HG02870 (cell line): ENCODE measurements around the gene LMF1.
"Not testable (repeated sequence)": the region's sequence is repeated elsewhere in the genome, so short reads cannot be mapped to it uniquely, and the experiment has no call there.

ENCODE experiments used
- ATAC-seq: cut with Tn5 transposase; IDR thresholded peaks from one replicate; pipeline ENCODE4 v1.9.1; 2021; ENCODE audit warnings: mild to moderate bottlenecking, moderate library complexity; ENCODE audit not compliant: unreplicated experiment

LMF1 gene

DNA sequence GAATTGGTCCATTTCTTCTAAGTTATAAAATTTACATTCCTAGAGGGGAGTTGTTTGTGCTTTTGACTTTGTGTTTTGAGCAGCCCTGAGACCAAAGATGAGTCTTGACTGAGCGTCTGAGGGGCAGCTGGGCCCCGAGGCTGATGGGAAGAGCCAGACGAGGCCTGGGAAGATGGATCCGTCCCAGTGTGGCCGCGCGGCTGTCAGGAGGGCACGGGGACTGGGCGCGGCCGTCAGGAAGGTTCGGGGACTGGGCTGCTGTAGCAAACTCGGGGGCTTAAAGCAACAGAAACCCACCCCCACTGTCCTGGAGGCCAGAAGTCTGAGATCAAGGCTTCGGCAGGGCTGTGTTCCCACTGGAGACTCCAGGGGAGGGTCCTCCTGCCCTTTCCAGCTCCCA, 132.0 kb downstream of the LMF1 start:
- no peak for ATAC-seq

DNA sequence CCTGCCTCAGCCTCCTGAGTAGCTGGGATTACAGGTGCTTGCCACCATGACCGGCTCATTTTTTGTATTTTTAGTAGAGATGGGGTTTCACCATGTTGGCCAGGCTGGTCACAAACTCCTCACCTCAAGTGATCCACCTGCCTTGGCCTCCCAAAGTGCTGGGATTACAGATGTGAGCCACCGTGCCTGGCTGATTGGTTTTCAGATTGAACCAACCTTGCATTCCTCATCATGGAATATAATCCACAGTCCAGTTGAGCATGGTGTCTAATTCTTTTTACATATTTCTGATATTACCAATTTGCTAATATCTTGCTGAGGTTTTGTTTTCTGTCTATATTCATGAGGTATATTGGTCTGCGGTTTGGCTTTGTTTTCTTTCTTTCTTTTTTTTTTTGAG, 134.0 kb downstream of the LMF1 start:
- not testable (repeated sequence) for ATAC-seq

DNA sequence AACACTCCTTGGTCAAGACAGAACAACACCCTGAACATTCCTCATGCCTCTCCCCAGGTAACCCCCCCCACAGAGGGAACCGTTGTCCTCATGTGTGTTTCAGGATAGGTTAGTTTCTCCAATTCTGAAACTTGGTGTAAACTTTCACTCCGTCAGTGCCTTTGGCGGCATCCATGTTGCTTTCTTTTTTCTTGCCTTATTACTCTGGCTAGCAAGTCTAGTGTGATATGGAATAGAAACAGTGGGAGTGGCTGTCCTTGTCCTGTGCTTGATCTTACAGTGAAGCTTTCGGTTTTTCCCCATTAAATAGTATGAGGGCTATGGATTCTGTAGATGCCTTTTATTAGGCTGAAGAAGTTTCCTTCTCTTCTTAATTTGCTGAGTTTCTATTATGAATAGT, 134.6 kb downstream of the LMF1 start:
- no peak for ATAC-seq

DNA sequence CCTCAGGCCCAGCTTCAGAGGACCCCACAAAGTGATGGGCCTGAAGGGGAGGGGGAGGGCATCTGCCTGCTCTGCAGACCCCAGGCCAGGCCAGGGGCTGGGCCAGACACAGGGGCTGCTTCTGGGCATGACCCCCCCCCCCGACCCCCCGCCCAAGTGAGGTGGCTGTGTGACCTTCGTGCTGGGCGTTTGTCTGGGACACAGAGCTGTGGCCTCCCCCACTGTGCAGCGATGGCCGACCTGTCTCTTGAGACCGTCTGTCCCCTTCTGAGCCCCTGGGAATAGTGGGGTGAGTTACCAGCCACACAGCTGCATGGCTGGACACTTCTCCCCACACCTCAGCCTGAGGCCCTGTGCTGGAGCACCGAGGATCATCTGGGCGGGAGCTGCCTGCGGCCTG, 135.4 kb downstream of the LMF1 start:
- no peak for ATAC-seq

DNA sequence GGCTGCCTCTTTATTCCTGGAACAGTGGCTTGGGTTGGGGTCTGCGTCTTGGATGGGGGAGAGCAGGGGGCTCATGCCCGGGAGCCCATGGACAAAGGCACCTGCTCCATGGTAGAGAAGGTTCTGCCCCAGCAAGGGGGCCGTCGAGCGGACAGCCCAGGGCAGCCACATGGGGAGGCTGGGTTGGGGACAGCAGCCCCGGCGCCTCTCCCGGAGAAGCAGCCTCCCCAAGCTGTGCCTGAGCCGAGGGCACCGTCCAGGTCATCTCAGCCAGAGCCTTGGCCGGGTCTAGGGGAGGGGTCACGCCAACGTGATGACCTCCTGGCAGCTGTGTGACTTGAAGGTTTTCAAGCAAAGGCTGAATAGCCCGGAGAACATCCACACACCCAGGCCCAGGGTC, 137.4 kb downstream of the LMF1 start:
- ATAC-seq = no peak

DNA sequence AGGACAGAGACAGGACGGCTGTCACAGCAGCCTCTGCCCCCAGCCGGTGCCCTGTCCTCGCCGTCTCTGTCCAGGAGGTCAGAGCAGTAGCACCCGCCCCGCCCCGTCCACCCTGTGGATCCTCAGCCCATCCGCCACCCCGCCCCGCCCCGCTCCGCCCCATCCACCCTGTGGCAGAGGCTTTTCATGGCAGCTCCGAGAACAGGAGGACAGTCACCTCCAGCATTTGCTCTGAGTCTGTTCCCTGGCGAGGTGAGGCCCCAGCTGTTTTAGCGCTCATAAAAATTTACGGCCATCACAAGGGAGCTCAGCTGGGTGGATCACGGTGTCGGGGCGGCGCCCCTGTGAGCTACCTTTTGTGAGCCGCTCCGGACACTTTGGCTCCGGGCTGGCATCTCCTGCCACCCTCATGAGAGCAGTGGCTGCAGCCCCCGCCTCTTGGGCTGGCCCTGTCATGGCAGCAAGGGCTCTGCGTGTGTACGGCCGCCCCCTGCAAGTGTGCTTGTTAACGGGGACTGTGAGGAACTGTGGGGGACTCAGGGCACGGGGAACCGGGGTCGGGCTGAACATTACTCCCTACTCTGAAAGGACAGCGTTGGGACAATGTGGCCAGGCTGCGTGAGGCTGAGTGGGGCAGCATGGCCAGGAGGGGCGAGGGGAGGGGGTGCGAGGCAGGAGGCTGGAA, 138.0 kb downstream of the LMF1 start:
- ATAC-seq = no peak

DNA sequence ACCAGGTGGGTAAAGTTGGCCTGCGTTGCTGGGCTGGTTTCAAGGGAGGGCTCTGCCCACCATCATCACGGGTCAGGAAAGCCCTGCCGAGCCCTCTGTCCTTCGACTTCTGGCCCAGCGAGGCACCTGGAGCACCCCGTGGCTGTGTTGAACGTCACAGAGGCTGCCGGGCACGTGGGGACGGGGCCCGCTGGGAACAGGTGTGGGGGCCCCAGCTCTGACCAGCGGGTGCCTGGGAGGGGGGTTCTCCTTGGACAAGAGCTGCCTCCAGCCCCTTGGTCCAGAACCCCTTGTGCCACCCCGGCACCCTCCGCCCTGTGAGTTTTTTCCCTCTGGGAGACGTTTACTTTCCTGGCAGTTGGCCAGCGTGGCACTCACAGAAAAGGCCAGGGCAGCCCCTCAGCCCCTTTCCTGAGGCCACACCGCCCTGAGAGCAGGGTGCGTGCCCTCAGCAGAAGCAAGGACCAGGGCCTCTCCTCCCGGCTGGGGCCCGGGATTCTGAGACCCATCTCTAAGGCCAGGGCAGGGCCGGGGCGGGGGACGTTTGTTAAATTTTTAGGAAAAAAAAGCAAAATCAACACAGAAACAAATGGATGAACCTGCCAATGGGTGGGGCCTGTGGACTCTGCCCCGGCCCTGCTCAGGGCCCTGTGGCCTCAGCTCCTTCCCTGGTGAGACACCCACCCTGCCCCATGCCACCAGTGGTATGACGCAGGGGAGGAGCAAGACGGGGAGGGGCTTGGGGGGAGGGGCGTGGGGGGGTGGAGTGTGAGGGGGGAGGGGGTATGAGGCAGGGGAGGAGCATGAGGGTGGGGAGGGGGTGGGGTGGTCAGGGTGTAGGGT, 139.0 kb downstream of the LMF1 start:
- ATAC-seq = no peak

DNA sequence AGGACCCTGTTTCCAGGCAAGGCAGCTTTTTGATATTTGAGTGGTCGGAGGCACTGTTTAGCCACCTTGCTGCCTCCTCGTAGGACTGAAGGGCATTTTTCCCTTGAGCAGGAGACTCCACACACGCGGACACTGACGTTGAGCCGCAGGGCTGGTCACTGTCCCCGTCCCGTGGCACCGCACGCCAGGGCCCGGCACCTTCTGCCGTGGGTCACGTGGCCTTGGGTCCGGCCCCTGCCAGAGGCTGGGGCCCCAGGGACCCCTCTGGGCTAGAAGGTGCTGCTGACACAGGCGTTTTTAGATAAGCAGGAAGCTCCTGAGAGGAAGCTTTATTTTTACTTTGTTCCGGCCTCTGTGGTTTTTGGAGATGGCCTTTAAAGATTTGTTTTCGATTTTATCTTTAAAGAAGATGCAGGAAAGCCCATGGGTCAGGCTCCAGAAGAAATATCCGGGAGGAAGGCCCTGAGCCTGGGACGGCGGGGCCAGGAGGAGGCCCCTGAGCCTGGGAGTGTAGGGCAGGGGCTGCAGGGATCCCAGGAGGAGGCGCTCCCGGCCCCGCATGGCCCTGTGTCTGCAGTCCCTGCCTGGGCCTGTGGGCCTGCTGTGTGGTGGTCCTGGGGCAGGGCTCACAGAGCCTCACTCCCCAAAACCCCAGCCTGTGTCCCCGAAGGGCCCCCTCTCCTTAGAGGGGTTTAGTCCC, 139.8 kb downstream of the LMF1 start:
- ATAC-seq = no peak

DNA sequence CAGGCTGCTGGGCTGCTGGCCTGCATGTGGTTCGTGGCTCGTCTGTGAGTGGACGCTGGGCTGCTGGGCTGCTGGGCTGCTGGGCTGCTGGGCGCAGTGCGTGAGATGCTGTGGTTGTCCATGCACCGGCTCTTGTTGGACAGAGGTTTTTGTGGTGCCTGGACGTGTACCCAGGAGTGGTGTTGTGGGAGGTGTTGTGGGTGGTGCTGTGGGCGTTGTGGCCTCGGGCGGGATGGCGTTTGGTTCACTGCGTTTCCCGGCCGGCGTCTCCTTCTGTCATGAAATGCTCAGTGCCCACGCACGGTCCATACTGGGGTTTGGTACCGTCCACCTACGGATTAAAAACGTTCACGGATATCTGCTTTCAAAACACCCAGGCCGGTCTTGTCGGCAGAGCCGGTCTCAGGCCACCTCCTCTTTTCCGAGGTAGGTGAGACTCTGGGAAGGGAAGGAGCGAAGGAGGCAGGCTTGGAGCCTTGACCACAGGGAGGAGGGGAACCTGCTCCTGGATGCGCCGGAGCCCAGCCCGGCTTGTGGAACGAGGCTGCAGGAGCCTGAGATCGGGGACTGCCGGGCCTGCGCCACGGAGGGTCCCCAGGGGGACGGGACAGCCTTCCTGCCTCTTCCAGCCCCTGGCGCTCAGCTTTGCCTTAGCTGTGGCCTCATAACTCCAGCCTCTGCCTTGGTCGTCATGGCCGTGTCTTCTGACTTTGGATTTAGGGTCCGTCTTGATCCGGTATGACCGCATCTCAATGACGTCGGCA, 140.5 kb downstream of the LMF1 start:
- ATAC-seq = no peak

DNA sequence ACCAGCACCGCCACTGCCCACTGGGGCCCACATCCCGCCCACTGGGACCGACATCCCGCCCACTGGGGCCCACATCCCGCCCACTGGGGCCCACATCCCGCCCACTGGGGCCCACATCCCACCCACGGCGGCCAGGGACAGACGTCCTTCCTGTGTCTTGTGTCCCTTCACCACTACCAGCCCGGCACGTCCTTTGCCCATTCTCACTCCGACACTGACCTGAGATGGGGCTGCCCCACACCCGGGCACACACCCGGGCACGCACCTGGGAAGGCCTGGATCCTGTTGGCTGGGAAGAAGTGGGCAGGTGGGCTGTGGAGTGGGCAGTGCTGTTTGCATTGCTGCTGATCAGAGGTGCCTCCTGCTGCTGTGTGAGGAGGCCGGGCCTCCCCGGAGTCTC, 141.9 kb downstream of the LMF1 start:
- no peak for ATAC-seq

DNA sequence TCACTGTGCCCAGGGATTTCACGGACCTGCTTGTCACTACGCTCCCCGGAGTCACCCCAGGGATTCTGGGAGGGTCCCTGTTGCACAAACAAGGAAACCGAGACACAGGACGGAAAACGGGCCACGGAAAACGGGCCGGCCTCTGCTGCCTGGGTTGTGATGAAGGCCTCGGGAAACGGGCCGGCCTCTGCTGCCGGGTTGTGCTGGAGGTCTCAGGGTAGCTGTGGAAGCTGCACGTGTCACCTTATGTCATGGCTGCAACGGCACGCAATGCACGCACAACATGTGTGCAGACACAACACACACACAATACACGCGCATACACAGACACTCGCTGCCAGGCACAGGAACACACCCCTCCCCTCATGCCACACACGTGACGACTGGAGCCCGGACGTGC, 143.3 kb downstream of the LMF1 start:
- no peak for ATAC-seq

DNA sequence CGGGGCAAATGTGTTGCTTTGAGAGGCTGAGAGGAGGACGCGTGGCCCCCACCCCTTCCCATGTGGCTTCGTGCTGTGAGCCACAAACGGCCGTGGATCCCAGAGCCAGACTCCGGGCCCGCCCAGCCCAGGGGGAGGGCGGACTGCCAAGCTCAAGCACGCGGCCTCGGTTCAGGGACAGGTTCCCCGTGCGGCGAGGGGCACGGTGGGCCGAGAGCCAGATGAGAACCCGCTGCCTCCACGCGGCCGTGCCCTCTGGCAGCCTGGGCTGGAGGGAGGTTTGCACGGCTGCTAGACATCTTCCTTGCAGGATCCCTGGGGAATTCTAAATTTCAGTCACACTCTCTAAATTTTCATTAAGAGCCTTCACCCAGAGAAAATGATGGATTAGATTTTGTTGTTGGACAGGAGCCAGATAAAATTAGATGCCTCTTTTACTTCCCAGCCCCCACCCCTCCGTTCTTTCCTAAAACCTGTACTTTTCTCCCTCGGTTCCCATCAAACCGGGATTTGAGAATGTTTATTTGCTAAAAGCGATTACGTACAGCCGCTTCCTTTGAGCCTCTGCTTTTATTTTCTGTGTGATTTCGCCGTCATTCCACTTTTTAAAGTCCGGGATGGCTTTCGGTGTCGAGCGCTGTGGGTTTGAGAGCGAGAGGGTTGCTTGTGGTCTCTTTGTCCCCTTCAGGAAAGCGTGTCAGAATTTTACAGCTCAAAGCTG, 145.3 kb downstream of the LMF1 start:
- no peak for ATAC-seq

DNA sequence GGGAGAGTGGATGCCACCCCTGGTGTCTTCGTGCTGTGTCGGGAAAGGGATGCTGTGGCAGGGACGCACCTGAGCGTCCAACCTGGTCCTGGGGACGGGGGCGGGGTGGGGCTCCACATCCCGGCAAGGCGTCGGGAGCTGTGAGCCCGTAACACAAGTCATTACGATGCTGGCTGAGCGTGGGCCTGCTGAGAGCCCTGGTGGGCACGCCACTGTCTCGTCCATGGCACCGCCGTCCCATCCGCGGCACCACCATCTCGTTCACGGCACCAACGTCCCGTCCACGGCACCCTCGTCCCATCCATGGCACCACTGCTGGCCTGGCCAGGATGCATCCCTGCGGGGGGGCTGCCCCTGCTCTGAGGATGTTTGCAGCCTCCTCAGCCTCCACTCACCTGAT, 146.2 kb downstream of the LMF1 start:
- no peak for ATAC-seq

DNA sequence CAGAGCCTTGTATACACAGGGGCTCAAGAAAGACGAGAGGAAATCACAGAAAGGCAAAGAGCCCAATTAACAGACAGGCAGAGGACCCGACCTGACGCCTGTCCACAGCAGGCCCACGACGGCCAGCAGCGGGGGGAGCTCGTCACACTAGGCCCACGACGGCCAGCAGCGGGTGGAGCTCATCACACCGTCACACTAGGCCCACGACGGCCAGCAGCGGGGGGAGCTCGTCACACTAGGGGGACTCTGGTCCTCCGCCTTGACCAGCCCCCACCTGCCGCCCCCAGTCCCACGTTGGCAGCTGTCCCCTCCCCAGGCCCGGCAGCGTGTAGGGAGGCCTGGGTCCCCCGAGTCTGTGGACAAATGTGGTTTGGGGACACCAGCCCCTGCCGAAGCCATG, 146.6 kb downstream of the LMF1 start:
- no peak for ATAC-seq

DNA sequence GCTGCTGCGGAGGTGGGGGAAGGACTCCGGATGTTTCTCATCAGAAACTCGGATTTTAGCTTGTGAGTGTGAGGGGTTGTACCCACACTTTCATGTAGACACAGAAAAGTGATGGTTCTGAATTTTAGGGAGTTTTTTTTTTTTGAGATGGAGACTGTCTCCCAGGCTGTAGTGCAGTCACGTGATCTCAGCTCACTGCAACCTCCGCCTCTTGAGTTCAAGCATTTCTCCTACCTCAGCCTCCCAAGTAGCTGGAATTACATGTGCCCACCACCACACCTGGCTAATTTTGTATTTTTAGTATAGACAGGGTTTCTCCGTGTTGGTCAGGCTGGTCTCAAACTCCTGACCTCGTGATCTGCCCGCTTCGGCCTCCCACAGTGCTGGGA, 147.9 kb downstream of the LMF1 start:
- no peak for ATAC-seq

DNA sequence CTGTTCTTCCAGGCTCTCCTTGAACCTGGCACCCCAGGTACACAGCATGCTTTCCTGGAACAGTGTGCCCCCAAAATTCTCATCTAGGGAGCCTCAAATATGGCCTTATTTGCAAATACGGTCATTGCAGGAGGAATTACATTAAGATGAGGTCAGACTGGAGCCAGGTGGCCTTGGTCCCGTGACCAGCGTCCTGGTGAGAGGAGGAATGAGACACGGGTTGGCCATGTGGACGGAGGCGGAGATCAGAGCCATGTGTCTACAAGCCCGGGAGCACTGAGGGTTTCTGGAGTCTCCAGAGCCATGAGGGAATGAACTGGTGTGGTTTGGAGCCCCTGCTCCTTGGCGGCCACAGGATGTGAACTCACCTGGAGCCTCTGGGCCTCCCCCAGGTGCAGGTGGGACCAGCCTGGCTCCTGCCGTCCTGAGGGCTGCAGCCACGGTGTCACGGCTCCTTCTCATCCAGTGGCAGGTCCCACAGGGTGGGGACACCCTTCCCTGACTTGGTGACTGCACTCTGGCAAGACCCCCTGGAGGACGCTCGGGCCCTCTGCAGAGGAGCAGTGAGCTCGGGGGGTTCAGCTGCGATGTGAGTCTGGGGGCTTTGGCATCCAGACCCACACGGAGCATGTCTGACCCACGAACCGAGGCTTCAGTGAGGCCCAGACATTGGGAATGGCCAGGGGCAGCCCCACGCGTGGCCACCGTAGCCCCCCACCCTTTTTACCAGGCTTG, 148.4 kb downstream of the LMF1 start:
- no peak for ATAC-seq

DNA sequence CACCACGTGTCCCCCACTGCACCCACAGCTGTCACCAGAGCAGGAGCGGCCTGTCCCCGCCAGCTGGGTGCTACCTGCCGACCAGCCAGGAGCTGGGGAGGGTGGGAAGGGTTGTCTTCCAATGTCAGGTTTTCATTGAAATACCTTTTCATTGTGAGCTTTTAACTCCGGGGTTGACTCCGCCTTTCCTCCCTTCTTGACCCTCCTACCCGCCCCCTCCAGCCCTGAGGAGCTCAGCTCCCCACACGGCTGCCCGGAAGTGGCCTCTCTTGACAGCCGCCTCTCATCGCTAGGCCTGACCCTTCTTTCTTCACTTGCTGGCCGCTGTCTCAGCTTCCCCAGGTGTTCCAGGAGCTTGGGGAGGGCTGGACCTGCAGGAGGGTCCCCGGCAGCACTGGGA, 149.0 kb downstream of the LMF1 start:
- ATAC-seq = no peak

DNA sequence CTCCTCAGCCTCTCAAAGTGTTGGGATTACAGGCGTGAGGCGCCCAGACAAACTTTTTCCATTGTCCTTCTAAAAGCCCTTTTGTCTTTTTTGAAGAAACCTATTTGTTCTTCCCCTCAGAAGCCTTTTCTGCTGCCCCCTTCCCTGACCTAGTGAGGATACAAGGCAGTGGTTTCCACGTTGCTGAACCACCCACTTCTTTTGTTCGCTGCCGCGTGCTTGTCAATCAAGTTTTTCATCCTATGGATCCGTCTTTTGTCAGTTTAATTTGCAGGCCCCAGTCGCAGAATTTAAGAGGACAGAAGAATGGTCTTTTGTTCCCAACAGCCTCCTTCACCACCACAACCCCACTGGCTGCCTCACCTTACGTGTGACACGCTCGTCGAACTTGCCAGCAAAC, 150.0 kb downstream of the LMF1 start:
- ATAC-seq = no peak

DNA sequence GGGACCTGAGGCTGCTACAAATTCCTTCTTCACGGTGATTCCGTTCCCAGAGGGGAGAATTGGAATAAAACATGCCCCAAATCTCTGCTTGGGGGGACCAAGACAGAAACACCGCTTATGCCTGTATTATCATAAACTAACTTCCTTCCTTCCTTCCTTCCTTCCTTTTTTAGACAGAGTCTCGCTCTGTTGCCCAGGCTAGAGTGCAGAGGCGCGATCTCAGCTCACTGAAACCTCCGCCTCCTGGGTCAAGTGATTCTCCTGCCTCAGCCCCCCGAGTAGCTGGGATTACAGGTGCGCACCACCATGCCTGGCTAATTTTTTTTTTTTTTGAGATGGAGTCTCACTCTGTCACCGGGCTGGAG, 150.8 kb downstream of the LMF1 start:
- ATAC-seq = not testable (repeated sequence)
